Measurements from ENCODE around the gene WWOX. TPM values are rescaled to one million over a fixed set of nuclear protein-coding genes. Genes with fewer than 3 reads are reported as not detected.

WWOX gene
- polyA plus RNA-seq, 1 donor (not counting 4 experiments of a cell fraction or from before 2014, with no cell fraction given), result 5.1 TPM

DNA sequence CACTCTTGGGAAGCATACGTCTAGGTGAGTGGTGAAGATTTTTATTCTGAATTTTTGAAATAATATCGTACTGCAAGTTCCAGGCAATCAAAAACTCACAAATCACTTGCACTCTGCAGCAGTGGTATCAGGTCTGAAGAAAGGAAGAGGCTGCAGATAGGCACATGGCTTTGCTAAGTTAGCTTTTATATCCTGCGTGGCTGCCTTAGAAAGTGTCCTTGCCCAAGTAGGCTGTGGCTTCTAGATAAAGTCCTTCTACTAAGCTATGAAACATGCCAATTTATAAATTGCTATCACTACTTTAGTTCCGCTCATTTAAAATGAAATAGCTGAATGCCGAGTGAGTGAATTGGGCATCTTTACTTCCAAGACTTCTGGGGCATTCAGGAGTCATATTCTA, 17.9 kb downstream of the WWOX start:
- Histone ChIP-seq H3K27ac (ENCODE audit: control insufficient read depth, insufficient read depth, low read length) (no peak overlapping the region), H3K4me3 (ENCODE audit: control insufficient read depth in 2 of 3, extremely low read depth in 1 of 3, insufficient read depth in 2 of 3, low read depth in 1 of 3, low read length in 3 of 3) (no peak overlapping the region), H3K9me3 (ENCODE audit: control insufficient read depth, low read depth, low read length) (no peaks in the 10 kb centered on the region), H2AFZ (ENCODE audit: control insufficient read depth, low read length) (no peak overlapping the region), H3K27me3 (ENCODE audit: control insufficient read depth, extremely low read depth, insufficient read depth, low read length) (no peaks in the 10 kb centered on the region), H3K9ac (ENCODE audit: control insufficient read depth, extremely low read depth, insufficient read depth, low read length) (no peak overlapping the region), H4K20me1 (ENCODE audit: control insufficient read depth, extremely low read depth, insufficient read depth, low read length) (no peaks in the 10 kb centered on the region), H3K9me1 (ENCODE audit: control insufficient read depth, extremely low read depth, insufficient read depth, low read length) (no peaks in the 10 kb centered on the region), H3K36me3 (ENCODE audit: control insufficient read depth in 2 of 2, extremely low read depth in 1 of 2, insufficient read depth in 2 of 2, low read length in 2 of 2) (no peaks in the 10 kb centered on the region), H3K4me2 (ENCODE audit: control insufficient read depth, extremely low read depth, insufficient read depth, low read depth, low read length) (no peak overlapping the region), H3K79me2 (ENCODE audit: control insufficient read depth, insufficient read depth, low read length) (no peaks in the 10 kb centered on the region), H3K4me1 (ENCODE audit: control insufficient read depth, extremely low read depth, insufficient read depth, low read length) (no peaks in the 10 kb centered on the region)
- dilution Hi-C loops (cut with MboI; ENCODE audit: extremely low pct_ligation_motif_present, low sequenced_read_pairs), result no loop called here
- DNase-seq (ENCODE audit: low read depth, low spot score) (no peak), FAIRE-seq (no peak)
- TF ChIP-seq, protein P1, sequence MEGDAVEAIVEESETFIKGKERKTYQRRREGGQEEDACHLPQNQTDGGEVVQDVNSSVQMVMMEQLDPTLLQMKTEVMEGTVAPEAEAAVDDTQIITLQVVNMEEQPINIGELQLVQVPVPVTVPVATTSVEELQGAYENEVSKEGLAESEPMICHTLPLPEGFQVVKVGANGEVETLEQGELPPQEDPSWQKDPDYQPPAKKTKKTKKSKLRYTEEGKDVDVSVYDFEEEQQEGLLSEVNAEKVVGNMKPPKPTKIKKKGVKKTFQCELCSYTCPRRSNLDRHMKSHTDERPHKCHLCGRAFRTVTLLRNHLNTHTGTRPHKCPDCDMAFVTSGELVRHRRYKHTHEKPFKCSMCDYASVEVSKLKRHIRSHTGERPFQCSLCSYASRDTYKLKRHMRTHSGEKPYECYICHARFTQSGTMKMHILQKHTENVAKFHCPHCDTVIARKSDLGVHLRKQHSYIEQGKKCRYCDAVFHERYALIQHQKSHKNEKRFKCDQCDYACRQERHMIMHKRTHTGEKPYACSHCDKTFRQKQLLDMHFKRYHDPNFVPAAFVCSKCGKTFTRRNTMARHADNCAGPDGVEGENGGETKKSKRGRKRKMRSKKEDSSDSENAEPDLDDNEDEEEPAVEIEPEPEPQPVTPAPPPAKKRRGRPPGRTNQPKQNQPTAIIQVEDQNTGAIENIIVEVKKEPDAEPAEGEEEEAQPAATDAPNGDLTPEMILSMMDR (optimal IDR thresholded peaks at IDR 0.05 in 1 of 3, IDR thresholded peaks at IDR 0.05 in 1 of 3, conservative IDR thresholded peaks at IDR 0.05 in 1 of 3; ENCODE audit: extremely low read depth in 1 of 3, insufficient read depth in 2 of 3, low read length in 3 of 3), result no peak
- no peak for TF ChIP-seq EZH2 (IDR thresholded peaks at IDR 0.05; ENCODE audit: low read length)

DNA sequence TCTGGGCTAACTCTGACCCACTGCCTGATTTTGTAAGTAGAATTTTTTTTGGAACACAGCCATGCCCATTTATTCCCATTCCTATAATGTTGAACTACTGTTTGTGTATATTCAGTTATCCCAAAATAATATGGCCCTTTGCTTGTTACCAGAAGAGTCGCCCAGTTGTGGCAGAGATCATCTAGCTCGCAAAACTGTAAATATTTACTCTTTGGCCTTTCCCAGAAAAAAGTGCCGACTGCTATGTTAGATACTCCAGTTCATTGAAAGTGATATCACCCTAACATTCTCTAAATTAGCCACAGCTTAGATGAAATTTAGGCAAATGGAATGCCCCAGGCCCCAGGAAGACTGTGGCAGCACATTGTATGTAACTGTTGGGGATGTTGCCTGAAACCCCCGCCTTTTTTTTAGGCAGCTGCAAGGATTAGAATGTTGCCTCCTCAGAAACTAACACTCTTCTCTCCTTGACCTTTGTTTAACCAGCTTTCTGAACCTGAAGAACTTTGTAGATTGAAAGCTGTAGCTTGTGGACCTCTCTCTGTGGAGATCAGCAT, 19.1 kb downstream of the WWOX start:
- dilution Hi-C loops (cut with MboI; ENCODE audit: extremely low pct_ligation_motif_present, low sequenced_read_pairs), result no loop called here
- TF ChIP-seq EZH2 (IDR thresholded peaks at IDR 0.05; ENCODE audit: low read length), result no peak
- TF ChIP-seq, protein P1 (optimal IDR thresholded peaks at IDR 0.05 in 1 of 3, IDR thresholded peaks at IDR 0.05 in 1 of 3, conservative IDR thresholded peaks at IDR 0.05 in 1 of 3; ENCODE audit: extremely low read depth in 1 of 3, insufficient read depth in 2 of 3, low read length in 3 of 3), result no peak
- Histone ChIP-seq H3K4me1 (ENCODE audit: control insufficient read depth, extremely low read depth, insufficient read depth, low read length) (no peaks in the 10 kb centered on the region), H3K27ac (ENCODE audit: control insufficient read depth, insufficient read depth, low read length) (no peak overlapping the region), H3K36me3 (ENCODE audit: control insufficient read depth in 2 of 2, extremely low read depth in 1 of 2, insufficient read depth in 2 of 2, low read length in 2 of 2) (no peaks in the 10 kb centered on the region), H4K20me1 (ENCODE audit: control insufficient read depth, extremely low read depth, insufficient read depth, low read length) (no peaks in the 10 kb centered on the region), H3K4me3 (ENCODE audit: control insufficient read depth in 2 of 3, extremely low read depth in 1 of 3, insufficient read depth in 2 of 3, low read depth in 1 of 3, low read length in 3 of 3) (no peak overlapping the region), H2AFZ (ENCODE audit: control insufficient read depth, low read length) (no peak overlapping the region), H3K79me2 (ENCODE audit: control insufficient read depth, insufficient read depth, low read length) (no peaks in the 10 kb centered on the region), H3K9ac (ENCODE audit: control insufficient read depth, extremely low read depth, insufficient read depth, low read length) (no peak overlapping the region), H3K27me3 (ENCODE audit: control insufficient read depth, extremely low read depth, insufficient read depth, low read length) (no peaks in the 10 kb centered on the region), H3K9me3 (ENCODE audit: control insufficient read depth, low read depth, low read length) (no peaks in the 10 kb centered on the region), H3K4me2 (ENCODE audit: control insufficient read depth, extremely low read depth, insufficient read depth, low read depth, low read length) (no peak overlapping the region), H3K9me1 (ENCODE audit: control insufficient read depth, extremely low read depth, insufficient read depth, low read length) (no peaks in the 10 kb centered on the region)
- FAIRE-seq, result no peak
- no peak for DNase-seq (ENCODE audit: low read depth, low spot score)

Data from keratinocyte (primary cell).